HG03064 (cell line): Measurements from ENCODE around the gene PAK4.
A peak's percentile ranks its signal among the peaks of the same experiment; 100 is the strongest.
"Not testable (repeated sequence)": the region's sequence is repeated elsewhere in the genome, so short reads cannot be mapped to it uniquely, and the experiment has no call there.

Experiments
- ATAC-seq: cut with Tn5 transposase; IDR thresholded peaks from one replicate; pipeline ENCODE4 v1.9.1; 2021; ENCODE audit warnings: low read depth; ENCODE audit not compliant: unreplicated experiment

PAK4 gene

GRCh38 chr19:39125554-39126311 is at the start of gene PAK4:
Gene PAK4, plus strand, starts transcription at chr19:39125786. Its CDS starts 43,768 bp downstream, at chr19:39169554.
- peak; percentile 87 for ATAC-seq

GRCh38 chr19:39077323-39077722 is 48.3 kb upstream of the PAK4 start:
- no peak for ATAC-seq

- no peak for ATAC-seq
These were observed 47.0 kb upstream of the PAK4 start for GRCh38 chr19:39078436-39079200.

GRCh38 chr19:39080431-39080830 is 45.2 kb upstream of the PAK4 start:
- ATAC-seq, result no peak

- ATAC-seq, result no peak
These were observed 43.4 kb upstream of the PAK4 start for GRCh38 chr19:39082167-39082566.

- no peak for ATAC-seq
These were observed 42.6 kb upstream of the PAK4 start for GRCh38 chr19:39082745-39083598.

GRCh38 chr19:39083599-39083982 is 42.0 kb upstream of the PAK4 start:
- ATAC-seq, result no peak

- no peak for ATAC-seq
These were observed 41.4 kb upstream of the PAK4 start, which contains the start of gene ACP7 for GRCh38 chr19:39083983-39084731. Gene ACP7, plus strand, starts transcription at chr19:39084368. Its CDS starts 902 bp downstream, at chr19:39085270.

- no peak for ATAC-seq
These were observed 40.9 kb upstream of the PAK4 start for GRCh38 chr19:39084732-39085080.

- ATAC-seq, result no peak
These were observed 40.2 kb upstream of the PAK4 start for GRCh38 chr19:39085392-39085791.

GRCh38 chr19:39086386-39086785 is 39.2 kb upstream of the PAK4 start:
- no peak for ATAC-seq

- no peak for ATAC-seq
These were observed 37.5 kb upstream of the PAK4 start for GRCh38 chr19:39087907-39088686.

- not testable (repeated sequence) for ATAC-seq
These were observed 35.6 kb upstream of the PAK4 start for GRCh38 chr19:39090016-39090415.

- no peak for ATAC-seq
These were observed 34.7 kb upstream of the PAK4 start for GRCh38 chr19:39090881-39091280.

- not testable (repeated sequence) for ATAC-seq
These were observed 29.6 kb upstream of the PAK4 start for GRCh38 chr19:39095799-39096540.

GRCh38 chr19:39097299-39097698 is 28.3 kb upstream of the PAK4 start:
- no peak for ATAC-seq

GRCh38 chr19:39097721-39098120 is 27.9 kb upstream of the PAK4 start:
- no peak for ATAC-seq

- ATAC-seq, result no peak
These were observed 27.0 kb upstream of the PAK4 start for GRCh38 chr19:39098365-39099269.
